H9 (cell line): Measurements from ENCODE around the gene ANKRD11. TPM values are rescaled to one million over a fixed set of nuclear protein-coding genes. Genes with fewer than 3 reads are reported as not detected.

Source experiments
- DNase-seq: peaks from one replicate; pipeline ENCODE4 v3.0.0-alpha.2; 2017
- H2AFZ ChIP-seq: one replicate; pipeline ENCODE4 v1.6.1; 2013; ENCODE audit warnings: mild to moderate bottlenecking, low read length, control low read depth, moderate library complexity
- H2AK5ac ChIP-seq: 2 replicates; pipeline ENCODE4 v1.6.1; 2013; ENCODE audit warnings: low read length, control low read depth, mixed read lengths; ENCODE audit not compliant: insufficient read length
- H2BK120ac ChIP-seq: one replicate; pipeline ENCODE4 v1.6.1; 2013; ENCODE audit warnings: low read depth, mild to moderate bottlenecking, low read length, control low read depth, inconsistent platforms; ENCODE audit not compliant: poor library complexity, severe bottlenecking
- H2BK12ac ChIP-seq: 2 replicates; pipeline ENCODE4 v1.6.1; 2013; ENCODE audit warnings: low read length, control low read depth, mixed read lengths, low read depth; ENCODE audit not compliant: insufficient read length
- H2BK15ac ChIP-seq: 2 replicates; pipeline ENCODE4 v1.6.1; 2013; ENCODE audit warnings: low read depth, low read length, control low read depth
- H2BK20ac ChIP-seq: one replicate; pipeline ENCODE4 v1.6.1; 2013; ENCODE audit warnings: low read depth, mild to moderate bottlenecking, low read length, control low read depth, inconsistent platforms; ENCODE audit not compliant: poor library complexity, severe bottlenecking
- H2BK5ac ChIP-seq: 2 replicates; pipeline ENCODE4 v1.6.1; 2013; ENCODE audit warnings: low read length, control low read depth, mixed read lengths; ENCODE audit not compliant: insufficient read length
- H3K14ac ChIP-seq: 2 replicates; pipeline ENCODE4 v1.6.1; 2013; ENCODE audit warnings: low read length, control low read depth; ENCODE audit not compliant: insufficient read depth
- H3K18ac ChIP-seq: 2 replicates; pipeline ENCODE4 v1.6.1; 2013; ENCODE audit warnings: low read depth, mild to moderate bottlenecking, mixed read lengths, low read length, control low read depth; ENCODE audit not compliant: insufficient read length
- H3K23ac ChIP-seq: 2 replicates; pipeline ENCODE4 v1.6.1; 2013; ENCODE audit warnings: low read length, control low read depth, mixed read lengths, low read depth; ENCODE audit not compliant: insufficient read length
- H3K23me2 ChIP-seq: 2 replicates; pipeline ENCODE4 v1.6.1; 2013; ENCODE audit warnings: low read depth, mild to moderate bottlenecking, mixed read lengths, low read length, control low read depth; ENCODE audit not compliant: insufficient read length, poor library complexity, severe bottlenecking
- H3K27ac ChIP-seq: 2 replicates; pipeline ENCODE4 v1.5.1; 2013; ENCODE audit warnings: low read length, control low read depth, mixed read lengths, low read depth; ENCODE audit not compliant: insufficient read length
- H3K27me3 ChIP-seq: 2 replicates; pipeline ENCODE4 v1.6.1; 2013; ENCODE audit warnings: low read length, control low read depth, inconsistent platforms; ENCODE audit not compliant: insufficient read depth
- H3K4ac ChIP-seq: 2 replicates; pipeline ENCODE4 v1.6.1; 2013; ENCODE audit warnings: low read depth, mild to moderate bottlenecking, control low read depth, inconsistent platforms, low read length, moderate library complexity
- H3K4me1 ChIP-seq: 2 replicates; pipeline ENCODE4 v1.6.1; 2013; ENCODE audit warnings: low read length, control low read depth, inconsistent platforms; ENCODE audit not compliant: insufficient read depth
- H3K4me2 ChIP-seq: 2 replicates; pipeline ENCODE4 v1.6.1; 2013; ENCODE audit warnings: low read length, control low read depth, mixed read lengths; ENCODE audit not compliant: insufficient read length, insufficient read depth
- H3K56ac ChIP-seq: 2 replicates; pipeline ENCODE4 v1.6.1; 2013; ENCODE audit warnings: low read depth, mild to moderate bottlenecking, mixed read lengths, low read length, control low read depth; ENCODE audit not compliant: insufficient read length
- H3K79me1 ChIP-seq: 2 replicates; pipeline ENCODE4 v1.6.1; 2013; ENCODE audit warnings: low read depth, mild to moderate bottlenecking, moderate library complexity, low read length, control low read depth, inconsistent platforms; ENCODE audit not compliant: insufficient read depth, poor library complexity, severe bottlenecking
- H3K79me2 ChIP-seq: 2 replicates; pipeline ENCODE4 v1.6.1; 2013; ENCODE audit warnings: low read length, control low read depth, inconsistent platforms; ENCODE audit not compliant: insufficient read depth
- H3K9ac ChIP-seq: 2 replicates; pipeline ENCODE4 v1.6.1; 2013; ENCODE audit warnings: low read length, control low read depth, mixed read lengths; ENCODE audit not compliant: insufficient read length; ENCODE audit errors: extremely low read depth
- H3K9me3 ChIP-seq: one replicate; pipeline ENCODE4 v1.6.1; 2013; ENCODE audit warnings: low read depth, low read length, inconsistent platforms; ENCODE audit not compliant: control insufficient read depth
- H3T11ph ChIP-seq: one replicate; pipeline ENCODE4 v1.6.1; 2013; ENCODE audit warnings: mild to moderate bottlenecking, low read length, control low read depth, inconsistent platforms
- H4K20me1 ChIP-seq: one replicate; pipeline ENCODE4 v1.6.1; 2013; ENCODE audit not compliant: control insufficient read depth, insufficient read length, insufficient read depth
- H4K5ac ChIP-seq: 2 replicates; pipeline ENCODE4 v1.6.1; 2013; ENCODE audit warnings: low read depth, mild to moderate bottlenecking, mixed read lengths, low read length, control low read depth; ENCODE audit not compliant: insufficient read length
- H4K8ac ChIP-seq: replicated peaks from 2 replicates; pipeline ENCODE4 v1.6.1; 2013; ENCODE audit warnings: low read length, control low read depth, mixed read lengths, low read depth; ENCODE audit not compliant: insufficient read length
- H4K91ac ChIP-seq: 2 replicates; pipeline ENCODE4 v1.6.1; 2013; ENCODE audit warnings: low read depth, mild to moderate bottlenecking, moderate library complexity, mixed read lengths, low read length, control low read depth; ENCODE audit not compliant: insufficient read length
- H3K27ac Mint-ChIP-seq, 3 experiments: 2 replicates in 2 of 3; 3 replicates in 1 of 3; pipeline ENCODE4 v1.8.0; 2020 to 2021; ENCODE audit warnings: mixed read lengths in 3 of 3, mild to moderate bottlenecking in 1 of 3, moderate library complexity in 1 of 3
- H3K27me3 Mint-ChIP-seq: 2 replicates; pipeline ENCODE4 v1.8.0; 2021; ENCODE audit warnings: low read depth, mild to moderate bottlenecking, moderate library complexity, mixed read lengths
- H3K36me3 Mint-ChIP-seq, 3 experiments: 2 replicates in 2 of 3; 3 replicates in 1 of 3; pipeline ENCODE4 v1.8.0; 2020 to 2021; ENCODE audit warnings: low read depth in 3 of 3, mixed read lengths in 3 of 3; ENCODE audit not compliant: insufficient read depth in 1 of 3
- H3K4me1 Mint-ChIP-seq, 2 experiments: 2 replicates each; pipeline ENCODE4 v1.8.0; 2020; ENCODE audit warnings: mixed read lengths in 2 of 2
- H3K4me3 Mint-ChIP-seq, 2 experiments: 2 replicates in 1 of 2; 3 replicates in 1 of 2; pipeline ENCODE4 v1.8.0; 2020 to 2021; ENCODE audit warnings: mild to moderate bottlenecking in 2 of 2, mixed read lengths in 2 of 2, moderate library complexity in 1 of 2
- H3K9me3 Mint-ChIP-seq, 2 experiments: 2 replicates in 1 of 2; 3 replicates in 1 of 2; pipeline ENCODE4 v1.8.0; 2020; ENCODE audit warnings: mild to moderate bottlenecking in 2 of 2, mixed read lengths in 2 of 2, moderate library complexity in 1 of 2
- WGBS: extraction: QIAGEN DNeasy Blood & Tissue Kit; methylation state at CpG from one replicate; pipeline ENCODE4 v1.1.7; 2013; ENCODE audit warnings: missing lambda C conversion rate, low lambda C conversion rate, mixed read lengths; ENCODE audit not compliant: insufficient read length; ENCODE audit errors: extremely low coverage; 5-methylcytosine and 5-hydroxymethylcytosine counted together
- total RNA-seq: library from RNA; stranded (reverse); gene quantifications from 2 replicates; pipeline ENCODE4 v1.2.1, GENCODE V29; 2021
- TF ChIP-seq, protein P1 (sequence below): fragments of 200-600 bp; sonication (generic); conservative IDR thresholded peaks from 3 replicates; pipeline ENCODE4 v1.8.0; 2021; ENCODE audit warnings: antibody characterized with exemption, mild to moderate bottlenecking

Gene ANKRD11
- total RNA-seq, 1 experiment from 2014 or later = 181 TPM

GRCh38 chr16:89331371-89332109 is 158.8 kb downstream of the ANKRD11 start:
- no peak overlapping the region for H3K9ac ChIP-seq
- H3K56ac ChIP-seq = no peak overlapping the region
- H4K5ac ChIP-seq = no peak overlapping the region
- H3K23ac ChIP-seq = no peak overlapping the region
- no peak overlapping the region for H3K27ac ChIP-seq
- H2BK20ac ChIP-seq = no peak overlapping the region
- no peak for DNase-seq
- no peak overlapping the region for H2BK120ac ChIP-seq
- H3K27me3 ChIP-seq = no peaks in the 10 kb centered on the region
- H2BK12ac ChIP-seq = no peak overlapping the region
- TF ChIP-seq, protein P1, sequence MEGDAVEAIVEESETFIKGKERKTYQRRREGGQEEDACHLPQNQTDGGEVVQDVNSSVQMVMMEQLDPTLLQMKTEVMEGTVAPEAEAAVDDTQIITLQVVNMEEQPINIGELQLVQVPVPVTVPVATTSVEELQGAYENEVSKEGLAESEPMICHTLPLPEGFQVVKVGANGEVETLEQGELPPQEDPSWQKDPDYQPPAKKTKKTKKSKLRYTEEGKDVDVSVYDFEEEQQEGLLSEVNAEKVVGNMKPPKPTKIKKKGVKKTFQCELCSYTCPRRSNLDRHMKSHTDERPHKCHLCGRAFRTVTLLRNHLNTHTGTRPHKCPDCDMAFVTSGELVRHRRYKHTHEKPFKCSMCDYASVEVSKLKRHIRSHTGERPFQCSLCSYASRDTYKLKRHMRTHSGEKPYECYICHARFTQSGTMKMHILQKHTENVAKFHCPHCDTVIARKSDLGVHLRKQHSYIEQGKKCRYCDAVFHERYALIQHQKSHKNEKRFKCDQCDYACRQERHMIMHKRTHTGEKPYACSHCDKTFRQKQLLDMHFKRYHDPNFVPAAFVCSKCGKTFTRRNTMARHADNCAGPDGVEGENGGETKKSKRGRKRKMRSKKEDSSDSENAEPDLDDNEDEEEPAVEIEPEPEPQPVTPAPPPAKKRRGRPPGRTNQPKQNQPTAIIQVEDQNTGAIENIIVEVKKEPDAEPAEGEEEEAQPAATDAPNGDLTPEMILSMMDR = no peak
- H3K79me2 ChIP-seq = peaks cover 59% of the 10 kb centered on the region
- H2AFZ ChIP-seq = no peak overlapping the region
- H3K4me1 ChIP-seq = peaks cover 4% of the 10 kb centered on the region; the same call in 1 of the 2 replicates
- WGBS = no CpG with 5 or more reads among the region's 14 CpGs
- Mint-ChIP-seq H3K27me3 (peaks cover 2% of the 10 kb centered on the region; the same call in 1 of the 2 replicates), H3K4me1 (peaks cover 59 to 65% of the 10 kb centered on the region in 2 experiments), H3K36me3 (peaks cover 0 to 3% (median 2%) of the 10 kb centered on the region in 3 experiments; a peak in 3 of 7 replicates), H3K9me3 (no peaks in the 10 kb centered on the region), H3K27ac (no peak overlapping the region; a peak in 1 of 7 replicates), H3K4me3 (no peak overlapping the region)
- H3K4ac ChIP-seq = no peak overlapping the region
- H3T11ph ChIP-seq = no peak overlapping the region
- H2BK15ac ChIP-seq = no peak overlapping the region
- H4K8ac ChIP-seq = no peak overlapping the region
- no peak overlapping the region for H3K4me2 ChIP-seq
- no peak overlapping the region for H3K18ac ChIP-seq
- H3K23me2 ChIP-seq = no peaks in the 10 kb centered on the region
- no peak overlapping the region for H2BK5ac ChIP-seq
- H4K20me1 ChIP-seq = peaks cover 6% of the 10 kb centered on the region
- H3K79me1 ChIP-seq = peaks cover 9% of the 10 kb centered on the region
- H2AK5ac ChIP-seq = no peak overlapping the region
- H4K91ac ChIP-seq = no peak overlapping the region
- H3K14ac ChIP-seq = no peak overlapping the region
- no peaks in the 10 kb centered on the region for H3K9me3 ChIP-seq
